GM12878 (cell line): ENCODE data around the gene GFRA1. TPM values are rescaled to one million over a fixed set of nuclear protein-coding genes. Genes with fewer than 3 reads are reported as not detected.

Source experiments
- ATAC-seq: fragments of 200-7000 bp; cut with Tn5 transposase; 3 replicates; pipeline ENCODE4 v1.9.1; 2020; ENCODE audit warnings: mild to moderate bottlenecking, moderate library complexity
- BruUV-seq: library from RNA; stranded (reverse); fragments of 400-500 nt; replicated peaks from 2 replicates; lab custom pipeline; 2021; lab: Mats Ljungman, UMichigan
- CTCF ChIA-PET: fragments of 300-600 bp; sonication (Branson Sonifier 250); formaldehyde crosslinking; extraction: SDS; loops from one replicate; lab custom pipeline; 2021; ENCODE audit warnings: inconsistent platforms; lab: Yijun Ruan, JAX
- POLR2A ChIA-PET: fragments of 350-600 bp; formaldehyde crosslinking; extraction: SDS; loops from one replicate; lab custom pipeline; 2021; ENCODE audit warnings: inconsistent platforms; lab: Charles Lee
- RAD21 ChIA-PET: fragments of 300-600 bp; sonication (Branson Sonifier 250); formaldehyde crosslinking; loops from one replicate; lab custom pipeline; 2023; ENCODE audit warnings: antibody characterized with exemption; ENCODE audit not compliant: unreplicated experiment; lab: Charles Lee
- SMC1A ChIA-PET: fragments of 300-600 bp; sonication (Branson Sonifier 250); formaldehyde crosslinking; loops from one replicate; lab custom pipeline; 2023; ENCODE audit not compliant: unreplicated experiment, uncharacterized antibody; lab: Charles Lee
- DNase-seq: peaks from one replicate; pipeline ENCODE4 v3.0.0-alpha.2; 2011; ENCODE audit warnings: low read depth, low spot score
- FAIRE-seq: peaks from 3 replicates; lab custom pipeline; 2011; peaks lifted over from hg19 to GRCh38; lab: Jason Lieb, UNC
- H2AFZ ChIP-seq: 2 replicates; pipeline ENCODE4 v1.6.0; 2011; ENCODE audit warnings: low read depth, low read length, control low read depth; ENCODE audit not compliant: control insufficient read depth
- H3K27ac ChIP-seq: 2 replicates; pipeline ENCODE4 v1.5.1; 2011; ENCODE audit warnings: control low read depth; ENCODE audit not compliant: control insufficient read depth, insufficient read depth
- H3K27me3 ChIP-seq, 2 experiments: replicated peaks in 1 of 2; 2 replicates each; pipeline versions ENCODE4 v1.6.0 to v1.6.1; 2011; ENCODE audit warnings: low read length in 1 of 2; ENCODE audit not compliant: control insufficient read depth in 2 of 2, insufficient read depth in 2 of 2
- H3K36me3 ChIP-seq, 2 experiments: 2 replicates each; pipeline ENCODE4 v1.5.1; 2011; ENCODE audit warnings: low read length in 1 of 2; ENCODE audit not compliant: control insufficient read depth in 2 of 2, insufficient read depth in 2 of 2
- H3K4me1 ChIP-seq: 2 replicates; pipeline ENCODE4 v1.6.1; 2011; ENCODE audit warnings: mild to moderate bottlenecking, low read length, moderate library complexity, mixed read lengths; ENCODE audit not compliant: control insufficient read depth, insufficient read depth
- H3K4me2 ChIP-seq: 2 replicates; pipeline ENCODE4 v1.6.0; 2011; ENCODE audit warnings: control low read depth; ENCODE audit not compliant: control insufficient read depth, insufficient read depth
- H3K4me3 ChIP-seq: fragments of 200-600 bp; sonication (generic); 2 replicates; pipeline ENCODE4 v1.5.1; 2016
- H3K79me2 ChIP-seq: 2 replicates; pipeline ENCODE4 v1.6.0; 2011; ENCODE audit warnings: low read length; ENCODE audit not compliant: control insufficient read depth, insufficient read depth
- H3K9ac ChIP-seq: 2 replicates; pipeline ENCODE4 v1.8.0; 2011; ENCODE audit warnings: low read length, control low read depth, mixed read lengths; ENCODE audit not compliant: control insufficient read depth, insufficient read depth
- H3K9me3 ChIP-seq: replicated peaks from 3 replicates; pipeline ENCODE4 v1.5.1; 2011; ENCODE audit warnings: mild to moderate bottlenecking, low read length; ENCODE audit not compliant: control insufficient read depth, insufficient read depth
- H4K20me1 ChIP-seq: 2 replicates; pipeline ENCODE4 v1.6.0; 2011; ENCODE audit not compliant: control insufficient read depth, insufficient read depth
- CEBPB ChIP-seq, 2 experiments: fragments of 150-350 bp in 1 of 2; IDR thresholded peaks; 2 replicates each; pipeline ENCODE4 v1.6.1; 2012 to 2014; ENCODE audit warnings: low read depth in 2 of 2, low read length in 2 of 2, borderline replicate concordance in 1 of 2, inconsistent platforms in 1 of 2
- GATAD2B ChIP-seq: fragments of 450-650 bp; conservative IDR thresholded peaks from 2 replicates; pipeline ENCODE4 v1.6.1; 2017; ENCODE audit warnings: low read depth, mild to moderate bottlenecking, moderate library complexity
- HDAC6 ChIP-seq: fragments of 200-600 bp; sonication (generic); IDR thresholded peaks from one replicate; pipeline ENCODE4 v1.8.0; 2017; ENCODE audit warnings: antibody characterized with exemption; ENCODE audit not compliant: unreplicated experiment
- JUND ChIP-seq: IDR thresholded peaks from 2 replicates; pipeline ENCODE4 v1.6.1; 2012; ENCODE audit warnings: low read depth, mild to moderate bottlenecking, low read length, improper control_type of control experiment, moderate library complexity
- MEF2B ChIP-seq: fragments of 450-650 bp; IDR thresholded peaks from 2 replicates; pipeline ENCODE4 v1.6.1; 2018; ENCODE audit warnings: mild to moderate bottlenecking, moderate library complexity; ENCODE audit not compliant: partially characterized antibody, poor library complexity, severe bottlenecking
- NFIC ChIP-seq: IDR thresholded peaks from 2 replicates; pipeline ENCODE4 v1.6.1; 2012; ENCODE audit warnings: low read depth, mild to moderate bottlenecking, inconsistent platforms, low read length, moderate library complexity
- NR2C2 ChIP-seq: IDR thresholded peaks from 2 replicates; pipeline ENCODE4 v1.6.1; 2011; ENCODE audit warnings: borderline replicate concordance, low read depth; ENCODE audit not compliant: control insufficient read depth, insufficient read length
- RELB ChIP-seq: fragments of 450-650 bp; IDR thresholded peaks from 2 replicates; pipeline ENCODE4 v1.6.1; 2017; ENCODE audit warnings: low read depth, mild to moderate bottlenecking, moderate library complexity
- SPI1 ChIP-seq: IDR thresholded peaks from 2 replicates; pipeline ENCODE4 v1.6.1; 2011; ENCODE audit warnings: low read depth, mild to moderate bottlenecking, low read length, moderate library complexity, borderline replicate concordance; ENCODE audit not compliant: insufficient read depth
- SREBF1 ChIP-seq: IDR thresholded peaks from 2 replicates; pipeline ENCODE4 v1.6.1; 2012; ENCODE audit warnings: mild to moderate bottlenecking, low read length
- USF2 ChIP-seq: IDR thresholded peaks from 2 replicates; pipeline ENCODE4 v1.6.1; 2011; ENCODE audit warnings: low read depth, low read length, improper control_type of control experiment, borderline replicate concordance
- WRNIP1 ChIP-seq: IDR thresholded peaks from 2 replicates; pipeline ENCODE4 v1.6.1; 2011; ENCODE audit warnings: low read depth, low read length, improper control_type of control experiment, borderline replicate concordance
- YY1 ChIP-seq: IDR thresholded peaks from 2 replicates; pipeline ENCODE4 v1.6.1; 2011; ENCODE audit warnings: low read depth, mild to moderate bottlenecking, low read length
- ZBTB33 ChIP-seq: fragments of 450-650 bp; IDR thresholded peaks from 2 replicates; pipeline ENCODE4 v1.6.1; 2017; ENCODE audit warnings: mild to moderate bottlenecking
- ZNF622 ChIP-seq: fragments of 450-650 bp; IDR thresholded peaks from 2 replicates; pipeline ENCODE4 v1.6.1; 2017; ENCODE audit warnings: mild to moderate bottlenecking, inconsistent platforms
- ZZZ3 ChIP-seq: IDR thresholded peaks from 2 replicates; pipeline ENCODE4 v1.6.1; 2011; ENCODE audit warnings: low read depth; ENCODE audit not compliant: control insufficient read depth, insufficient read length
- WGBS: methylation state at CpG from one replicate; pipeline ENCODE4 v1.1.6; 2016; ENCODE audit warnings: low lambda C conversion rate; ENCODE audit not compliant: insufficient replicate concordance, insufficient coverage; ENCODE audit errors: missing lambda C conversion rate; 5-methylcytosine and 5-hydroxymethylcytosine counted together
- in situ Hi-C: fragments of 300-500 bp; cut with MboI; formaldehyde crosslinking; loops from 9 replicates; pipeline ENCODE4 v1.14.3; 2018; ENCODE audit warnings: mixed read lengths
- intact Hi-C: fragments of 100-400 bp; cut with micrococcal nuclease; formaldehyde crosslinking; loops from one replicate; pipeline ENCODE4 v1.14.2; 2022; ENCODE audit not compliant: unreplicated experiment
- polyA plus RNA-seq, 11 experiments: library from polyadenylated mRNA; depleted of rRNA in 4 of 11; unstranded in 6 of 11; stranded (reverse) in 5 of 11; fragments of >200 nt; fragmentation: Nextera tagmentation in 4 of 11; fragmentation: Illumina TruSeq in 1 of 11; extraction: Ambion mirVana in 4 of 11; extraction: Trizol in 1 of 11; gene quantifications; 1 replicate in 1 of 11; 2 replicates in 10 of 11; pipeline versions ENCODE4 v1.2.1 to v1.2.3, GENCODE V29; 2011 to 2016; ENCODE audit warnings: inconsistent platforms in 2 of 11, missing spikeins in 2 of 11, low read depth in 1 of 11
- total RNA-seq, 4 experiments: library from RNA; depleted of rRNA in 3 of 4; stranded (reverse); fragments of >200 nt in 3 of 4; fragmentation: Illumina TruSeq in 1 of 4; extraction: Trizol in 1 of 4; gene quantifications; 2 replicates each; pipeline versions ENCODE4 v1.2.1 to v1.2.3, GENCODE V29; 2013 to 2021
- TF ChIP-seq, protein P1 (sequence below): fragments of 450-650 bp; IDR thresholded peaks from 2 replicates; pipeline ENCODE4 v1.6.1; 2017; ENCODE audit warnings: mild to moderate bottlenecking, low read depth, inconsistent platforms; ENCODE audit not compliant: poor library complexity, severe bottlenecking
- TF ChIP-seq, protein P2 (sequence below): IDR thresholded peaks from 2 replicates; pipeline ENCODE4 v1.6.1; 2011; ENCODE audit warnings: low read depth, mild to moderate bottlenecking, low read length, moderate library complexity, borderline replicate concordance; ENCODE audit errors: extremely low read depth

The GFRA1 gene
- total and polyA plus RNA-seq, 10 of the 15 experiments (the other 5 are each of a cell fraction or from before 2014, with no cell fraction given) = 0.05 to 0.19 TPM; not detected in 8

DNA sequence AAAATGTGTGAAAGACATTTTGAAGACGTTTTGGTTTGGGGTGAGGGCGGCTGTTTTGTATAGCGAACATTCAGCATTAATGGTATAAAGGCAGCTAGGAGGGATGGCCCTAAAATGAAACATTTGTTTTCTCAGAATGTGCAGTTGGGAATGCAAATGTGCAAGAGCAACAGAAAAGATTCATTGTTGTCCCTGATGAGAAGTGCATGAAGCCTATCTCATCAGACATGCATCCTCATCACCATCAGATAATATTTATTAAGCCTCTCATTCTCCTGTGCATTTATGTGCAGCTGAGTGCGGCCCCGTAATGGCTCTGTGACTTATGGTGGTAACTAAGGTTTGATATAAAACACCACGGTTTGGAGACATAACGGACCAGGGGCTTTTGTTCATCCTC is 199.5 kb downstream of the GFRA1 start:
- Histone ChIP-seq H3K9ac (no peak overlapping the region), H3K9me3 (no peaks in the 10 kb centered on the region), H2AFZ (no peak overlapping the region), H3K4me2 (no peak overlapping the region), H3K79me2 (no peaks in the 10 kb centered on the region), H4K20me1 (no peaks in the 10 kb centered on the region), H3K27ac (no peak overlapping the region), H3K27me3 (peaks cover 0 to 1% of the 10 kb centered on the region in 2 experiments; a peak in 2 of 4 replicates), H3K36me3 (no peaks in the 10 kb centered on the region), H3K4me3 (no peak overlapping the region), H3K4me1 (no peaks in the 10 kb centered on the region)
- in situ Hi-C loops (no loop called here), intact Hi-C loops (no loop called here)
- WGBS = 37% methylated on average over 7 of the region's 7 CpGs
- ChIA-PET CTCF (no interaction called here), RAD21 (no interaction called here), SMC1A (no interaction called here), POLR2A (no interaction called here)
- FAIRE-seq (no peak), DNase-seq (no peak), ATAC-seq (no peak)
- BruUV-seq = no TSS peak
- TF ChIP-seq, protein P1, sequence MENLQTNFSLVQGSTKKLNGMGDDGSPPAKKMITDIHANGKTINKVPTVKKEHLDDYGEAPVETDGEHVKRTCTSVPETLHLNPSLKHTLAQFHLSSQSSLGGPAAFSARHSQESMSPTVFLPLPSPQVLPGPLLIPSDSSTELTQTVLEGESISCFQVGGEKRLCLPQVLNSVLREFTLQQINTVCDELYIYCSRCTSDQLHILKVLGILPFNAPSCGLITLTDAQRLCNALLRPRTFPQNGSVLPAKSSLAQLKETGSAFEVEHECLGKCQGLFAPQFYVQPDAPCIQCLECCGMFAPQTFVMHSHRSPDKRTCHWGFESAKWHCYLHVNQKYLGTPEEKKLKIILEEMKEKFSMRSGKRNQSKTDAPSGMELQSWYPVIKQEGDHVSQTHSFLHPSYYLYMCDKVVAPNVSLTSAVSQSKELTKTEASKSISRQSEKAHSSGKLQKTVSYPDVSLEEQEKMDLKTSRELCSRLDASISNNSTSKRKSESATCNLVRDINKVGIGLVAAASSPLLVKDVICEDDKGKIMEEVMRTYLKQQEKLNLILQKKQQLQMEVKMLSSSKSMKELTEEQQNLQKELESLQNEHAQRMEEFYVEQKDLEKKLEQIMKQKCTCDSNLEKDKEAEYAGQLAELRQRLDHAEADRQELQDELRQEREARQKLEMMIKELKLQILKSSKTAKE = no peak
- TF ChIP-seq ZZZ3 (no peak), GATAD2B (no peak), NFIC (no peak), USF2 (no peak), HDAC6 (no peak), MEF2B (no peak), SREBF1 (no peak), YY1 (no peak), NR2C2 (no peak), SPI1 (no peak), ZBTB33 (no peak), ZNF622 (no peak), RELB (no peak), JUND (no peak), WRNIP1 (no peak), CEBPB (IDR thresholded peaks at IDR 0.05; ENCODE audit: borderline replicate concordance in 1 of 2, low read depth in 2 of 2, low read length in 2 of 2) (no peak)
- TF ChIP-seq, protein P2, sequence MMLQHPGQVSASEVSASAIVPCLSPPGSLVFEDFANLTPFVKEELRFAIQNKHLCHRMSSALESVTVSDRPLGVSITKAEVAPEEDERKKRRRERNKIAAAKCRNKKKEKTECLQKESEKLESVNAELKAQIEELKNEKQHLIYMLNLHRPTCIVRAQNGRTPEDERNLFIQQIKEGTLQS = no peak
